ENCODE data around the gene NSG1.

DNA sequence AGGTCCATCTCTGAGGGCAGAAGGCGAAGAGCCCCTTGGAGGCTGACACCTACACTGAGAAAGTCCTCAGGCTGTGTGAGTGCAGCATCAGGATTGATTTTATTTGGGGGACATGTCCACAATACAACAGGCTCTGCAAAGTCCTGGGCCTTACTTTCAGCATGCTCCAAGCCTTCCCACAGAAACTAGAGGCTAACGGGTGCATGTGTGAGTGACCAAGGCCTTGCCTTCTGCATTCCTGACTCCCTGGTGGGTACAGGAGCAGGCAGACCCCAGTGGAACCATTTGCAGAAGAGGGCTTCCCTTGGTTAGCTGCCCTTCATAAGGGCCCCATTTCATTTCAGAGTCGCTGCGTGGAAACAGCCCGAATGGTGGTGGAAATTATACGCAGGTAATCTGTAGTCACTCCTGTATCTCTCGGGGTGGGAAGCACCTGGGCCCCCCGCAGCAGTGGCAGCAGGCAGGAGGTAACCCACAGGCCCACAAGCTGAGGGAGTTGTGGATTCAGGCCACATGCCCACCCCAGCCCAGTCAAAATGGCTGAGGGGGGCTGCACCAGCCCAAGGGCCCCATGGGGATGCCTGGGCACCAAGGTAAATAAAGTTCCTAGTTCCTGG, 37.7 kb downstream of the NSG1 start:
- TF ChIP-seq, protein P1, sequence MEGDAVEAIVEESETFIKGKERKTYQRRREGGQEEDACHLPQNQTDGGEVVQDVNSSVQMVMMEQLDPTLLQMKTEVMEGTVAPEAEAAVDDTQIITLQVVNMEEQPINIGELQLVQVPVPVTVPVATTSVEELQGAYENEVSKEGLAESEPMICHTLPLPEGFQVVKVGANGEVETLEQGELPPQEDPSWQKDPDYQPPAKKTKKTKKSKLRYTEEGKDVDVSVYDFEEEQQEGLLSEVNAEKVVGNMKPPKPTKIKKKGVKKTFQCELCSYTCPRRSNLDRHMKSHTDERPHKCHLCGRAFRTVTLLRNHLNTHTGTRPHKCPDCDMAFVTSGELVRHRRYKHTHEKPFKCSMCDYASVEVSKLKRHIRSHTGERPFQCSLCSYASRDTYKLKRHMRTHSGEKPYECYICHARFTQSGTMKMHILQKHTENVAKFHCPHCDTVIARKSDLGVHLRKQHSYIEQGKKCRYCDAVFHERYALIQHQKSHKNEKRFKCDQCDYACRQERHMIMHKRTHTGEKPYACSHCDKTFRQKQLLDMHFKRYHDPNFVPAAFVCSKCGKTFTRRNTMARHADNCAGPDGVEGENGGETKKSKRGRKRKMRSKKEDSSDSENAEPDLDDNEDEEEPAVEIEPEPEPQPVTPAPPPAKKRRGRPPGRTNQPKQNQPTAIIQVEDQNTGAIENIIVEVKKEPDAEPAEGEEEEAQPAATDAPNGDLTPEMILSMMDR (IDR thresholded peaks at IDR 0.05): no peak
- no peak for TF ChIP-seq MAZ (IDR thresholded peaks at IDR 0.05; ENCODE audit: borderline replicate concordance, low read depth, low read length)
- no peak for TF ChIP-seq POLR2A (IDR thresholded peaks at IDR 0.05; ENCODE audit: low read length)
- TF ChIP-seq HOXA7 (CRISPR knock-in tag; IDR thresholded peaks at IDR 0.05): no peak
- TF ChIP-seq ZSCAN20 (CRISPR knock-in tag; IDR thresholded peaks at IDR 0.05): no peak
- no peak for TF ChIP-seq CBX8 (IDR thresholded peaks at IDR 0.05)
- TF ChIP-seq, protein P2, sequence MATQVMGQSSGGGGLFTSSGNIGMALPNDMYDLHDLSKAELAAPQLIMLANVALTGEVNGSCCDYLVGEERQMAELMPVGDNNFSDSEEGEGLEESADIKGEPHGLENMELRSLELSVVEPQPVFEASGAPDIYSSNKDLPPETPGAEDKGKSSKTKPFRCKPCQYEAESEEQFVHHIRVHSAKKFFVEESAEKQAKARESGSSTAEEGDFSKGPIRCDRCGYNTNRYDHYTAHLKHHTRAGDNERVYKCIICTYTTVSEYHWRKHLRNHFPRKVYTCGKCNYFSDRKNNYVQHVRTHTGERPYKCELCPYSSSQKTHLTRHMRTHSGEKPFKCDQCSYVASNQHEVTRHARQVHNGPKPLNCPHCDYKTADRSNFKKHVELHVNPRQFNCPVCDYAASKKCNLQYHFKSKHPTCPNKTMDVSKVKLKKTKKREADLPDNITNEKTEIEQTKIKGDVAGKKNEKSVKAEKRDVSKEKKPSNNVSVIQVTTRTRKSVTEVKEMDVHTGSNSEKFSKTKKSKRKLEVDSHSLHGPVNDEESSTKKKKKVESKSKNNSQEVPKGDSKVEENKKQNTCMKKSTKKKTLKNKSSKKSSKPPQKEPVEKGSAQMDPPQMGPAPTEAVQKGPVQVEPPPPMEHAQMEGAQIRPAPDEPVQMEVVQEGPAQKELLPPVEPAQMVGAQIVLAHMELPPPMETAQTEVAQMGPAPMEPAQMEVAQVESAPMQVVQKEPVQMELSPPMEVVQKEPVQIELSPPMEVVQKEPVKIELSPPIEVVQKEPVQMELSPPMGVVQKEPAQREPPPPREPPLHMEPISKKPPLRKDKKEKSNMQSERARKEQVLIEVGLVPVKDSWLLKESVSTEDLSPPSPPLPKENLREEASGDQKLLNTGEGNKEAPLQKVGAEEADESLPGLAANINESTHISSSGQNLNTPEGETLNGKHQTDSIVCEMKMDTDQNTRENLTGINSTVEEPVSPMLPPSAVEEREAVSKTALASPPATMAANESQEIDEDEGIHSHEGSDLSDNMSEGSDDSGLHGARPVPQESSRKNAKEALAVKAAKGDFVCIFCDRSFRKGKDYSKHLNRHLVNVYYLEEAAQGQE (IDR thresholded peaks at IDR 0.05): no peak
- no peak for TF ChIP-seq POLR2AphosphoS2 (conservative IDR thresholded peaks at IDR 0.05; ENCODE audit: low read length)
- TF ChIP-seq, protein P3, sequence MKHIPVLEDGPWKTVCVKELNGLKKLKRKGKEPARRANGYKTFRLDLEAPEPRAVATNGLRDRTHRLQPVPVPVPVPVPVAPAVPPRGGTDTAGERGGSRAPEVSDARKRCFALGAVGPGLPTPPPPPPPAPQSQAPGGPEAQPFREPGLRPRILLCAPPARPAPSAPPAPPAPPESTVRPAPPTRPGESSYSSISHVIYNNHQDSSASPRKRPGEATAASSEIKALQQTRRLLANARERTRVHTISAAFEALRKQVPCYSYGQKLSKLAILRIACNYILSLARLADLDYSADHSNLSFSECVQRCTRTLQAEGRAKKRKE (CRISPR knock-in tag; IDR thresholded peaks at IDR 0.05; ENCODE audit: low read depth): no peak
- TF ChIP-seq ZFP36 (IDR thresholded peaks at IDR 0.05; ENCODE audit: borderline replicate concordance, partially characterized antibody): no peak
- TF ChIP-seq, protein P4, sequence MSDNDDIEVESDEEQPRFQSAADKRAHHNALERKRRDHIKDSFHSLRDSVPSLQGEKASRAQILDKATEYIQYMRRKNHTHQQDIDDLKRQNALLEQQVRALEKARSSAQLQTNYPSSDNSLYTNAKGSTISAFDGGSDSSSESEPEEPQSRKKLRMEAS (IDR thresholded peaks at IDR 0.05): no peak
